HG03280 (cell line): ENCODE results near the gene MCF2.
A peak's percentile ranks its signal among the peaks of the same experiment; 100 is the strongest.
"Not testable (repeated sequence)": the region's sequence is repeated elsewhere in the genome, so short reads cannot be mapped to it uniquely, and the experiment has no call there.

Source experiments
- ATAC-seq: cut with Tn5 transposase; IDR thresholded peaks from one replicate; pipeline ENCODE4 v1.9.1; 2021; ENCODE audit warnings: mild to moderate bottlenecking, moderate library complexity; ENCODE audit not compliant: unreplicated experiment

Gene MCF2, protein sequence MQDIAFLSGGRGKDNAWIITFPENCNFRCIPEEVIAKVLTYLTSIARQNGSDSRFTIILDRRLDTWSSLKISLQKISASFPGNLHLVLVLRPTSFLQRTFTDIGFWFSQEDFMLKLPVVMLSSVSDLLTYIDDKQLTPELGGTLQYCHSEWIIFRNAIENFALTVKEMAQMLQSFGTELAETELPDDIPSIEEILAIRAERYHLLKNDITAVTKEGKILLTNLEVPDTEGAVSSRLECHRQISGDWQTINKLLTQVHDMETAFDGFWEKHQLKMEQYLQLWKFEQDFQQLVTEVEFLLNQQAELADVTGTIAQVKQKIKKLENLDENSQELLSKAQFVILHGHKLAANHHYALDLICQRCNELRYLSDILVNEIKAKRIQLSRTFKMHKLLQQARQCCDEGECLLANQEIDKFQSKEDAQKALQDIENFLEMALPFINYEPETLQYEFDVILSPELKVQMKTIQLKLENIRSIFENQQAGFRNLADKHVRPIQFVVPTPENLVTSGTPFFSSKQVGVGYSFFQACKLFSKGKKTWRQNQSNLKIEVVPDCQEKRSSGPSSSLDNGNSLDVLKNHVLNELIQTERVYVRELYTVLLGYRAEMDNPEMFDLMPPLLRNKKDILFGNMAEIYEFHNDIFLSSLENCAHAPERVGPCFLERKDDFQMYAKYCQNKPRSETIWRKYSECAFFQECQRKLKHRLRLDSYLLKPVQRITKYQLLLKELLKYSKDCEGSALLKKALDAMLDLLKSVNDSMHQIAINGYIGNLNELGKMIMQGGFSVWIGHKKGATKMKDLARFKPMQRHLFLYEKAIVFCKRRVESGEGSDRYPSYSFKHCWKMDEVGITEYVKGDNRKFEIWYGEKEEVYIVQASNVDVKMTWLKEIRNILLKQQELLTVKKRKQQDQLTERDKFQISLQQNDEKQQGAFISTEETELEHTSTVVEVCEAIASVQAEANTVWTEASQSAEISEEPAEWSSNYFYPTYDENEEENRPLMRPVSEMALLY

DNA sequence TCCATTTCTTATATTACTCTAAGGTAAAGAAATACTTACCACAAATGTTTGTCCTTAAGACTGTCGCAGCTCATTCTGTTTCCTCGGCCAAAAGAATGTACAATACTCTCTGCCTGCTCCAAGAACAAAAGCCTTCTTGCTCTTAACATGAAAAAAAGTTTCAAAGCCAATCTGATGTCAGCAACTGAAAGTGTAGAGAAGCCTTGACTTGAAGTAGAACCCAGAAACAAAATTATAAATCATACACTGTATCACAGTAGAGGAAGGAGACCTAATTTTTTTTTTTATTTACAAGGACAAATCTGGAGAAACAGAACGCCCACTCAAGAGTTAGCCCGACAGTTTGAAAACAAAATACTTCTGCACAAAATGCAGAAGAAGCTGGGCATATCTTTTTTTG lies at the start of gene MCF2:
TSS of gene MCF2 (minus strand) at position 101 of the 400 bp plus-strand sequence. CDS start 56,423 bp downstream, outside the sequence.
- ATAC-seq, result no peak

DNA sequence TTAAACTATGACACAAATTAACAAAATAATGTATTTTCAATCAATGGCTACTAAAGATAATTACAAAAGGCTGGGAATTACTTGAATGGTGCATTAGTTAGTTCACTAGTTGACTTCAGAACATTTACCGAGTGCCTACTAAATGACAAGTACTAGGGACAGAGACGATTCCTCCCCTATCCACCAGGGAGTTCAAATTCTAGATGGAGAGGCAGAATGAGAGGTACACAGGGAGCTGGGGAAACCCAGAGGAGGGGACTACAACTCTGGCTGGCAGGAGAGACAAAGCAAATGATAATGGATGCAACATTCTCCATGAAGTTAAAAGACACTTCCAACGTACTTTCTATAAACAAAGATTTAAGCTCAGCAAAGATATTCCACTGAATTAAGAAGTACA lies 43.1 kb upstream of the MCF2 start:
- no peak for ATAC-seq

DNA sequence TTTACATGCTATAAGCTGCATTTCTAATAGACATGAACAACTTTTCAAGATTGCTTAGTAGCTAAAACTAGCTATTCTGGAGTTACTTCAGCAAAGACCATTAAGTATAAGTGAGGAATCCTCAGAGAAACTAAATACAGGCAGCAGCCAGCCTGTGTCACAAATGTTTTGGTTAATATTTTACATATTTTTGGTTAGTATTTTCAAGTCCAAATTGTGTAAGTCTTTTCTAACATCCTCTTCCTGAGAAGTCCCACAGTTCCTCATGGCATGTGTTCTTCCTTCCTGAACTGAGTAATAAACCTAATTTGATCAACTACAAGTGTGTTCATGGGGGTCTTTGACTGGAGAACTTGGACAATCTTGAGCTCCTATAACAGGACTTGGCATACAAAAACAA lies 42.4 kb upstream of the MCF2 start:
- ATAC-seq, result no peak

DNA sequence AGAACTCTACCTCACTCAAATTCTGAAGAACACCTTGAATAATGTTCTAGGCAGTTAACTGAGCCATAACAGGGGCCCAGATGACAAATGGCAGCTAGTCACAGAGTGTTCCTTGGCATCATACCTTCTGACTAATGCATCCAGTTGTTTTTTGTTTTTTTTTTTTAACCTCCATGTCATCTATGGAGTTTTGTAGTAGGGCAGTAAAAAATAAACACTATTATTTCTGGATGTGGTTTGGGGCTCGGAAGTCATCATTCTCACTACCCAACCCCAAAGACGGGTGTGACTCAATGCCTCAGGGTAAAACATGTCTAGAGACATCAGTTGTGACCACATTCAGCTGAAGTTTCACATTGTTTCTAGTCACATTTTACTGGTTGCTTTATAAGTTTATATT lies 31.2 kb upstream of the MCF2 start:
- ATAC-seq, result peak; percentile 97

DNA sequence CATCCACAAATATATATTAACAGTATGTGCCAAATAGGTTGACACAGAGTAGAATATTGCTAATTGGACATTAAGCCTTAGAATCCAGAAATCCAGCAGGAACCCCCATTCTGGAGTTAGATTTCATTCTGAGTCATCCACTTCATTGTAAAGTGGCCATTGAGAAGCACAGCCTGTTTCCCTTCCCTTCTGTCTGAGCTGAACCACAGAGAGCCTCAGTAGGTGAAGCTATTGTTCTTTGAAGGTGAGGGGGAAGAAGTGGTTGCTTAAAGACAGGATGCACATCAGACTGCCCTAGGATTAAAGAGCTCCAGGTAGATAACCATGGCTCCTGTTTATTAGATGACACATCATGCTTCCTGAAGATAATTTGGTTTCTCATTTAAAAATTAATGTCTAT lies 30.6 kb upstream of the MCF2 start:
- ATAC-seq, result no peak

DNA sequence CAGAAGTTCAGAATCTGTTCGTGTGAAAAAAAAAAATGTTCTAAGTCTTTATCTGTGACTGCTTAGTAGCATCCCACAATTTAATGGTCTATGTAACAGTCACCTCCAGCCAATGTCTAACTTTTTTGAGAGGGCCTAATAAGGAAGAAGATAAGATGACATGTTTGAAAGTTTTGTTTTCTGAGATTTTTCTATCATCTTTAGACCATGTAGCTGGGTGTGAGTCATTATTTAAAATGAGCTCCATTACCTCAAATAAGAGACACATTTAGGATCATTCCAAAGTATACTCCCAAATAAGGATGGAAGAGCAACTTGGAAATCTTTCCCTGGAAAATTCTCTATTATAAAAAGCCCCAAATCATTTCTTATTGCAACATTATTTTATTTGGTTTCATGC lies 28.2 kb upstream of the MCF2 start:
- ATAC-seq, result no peak

DNA sequence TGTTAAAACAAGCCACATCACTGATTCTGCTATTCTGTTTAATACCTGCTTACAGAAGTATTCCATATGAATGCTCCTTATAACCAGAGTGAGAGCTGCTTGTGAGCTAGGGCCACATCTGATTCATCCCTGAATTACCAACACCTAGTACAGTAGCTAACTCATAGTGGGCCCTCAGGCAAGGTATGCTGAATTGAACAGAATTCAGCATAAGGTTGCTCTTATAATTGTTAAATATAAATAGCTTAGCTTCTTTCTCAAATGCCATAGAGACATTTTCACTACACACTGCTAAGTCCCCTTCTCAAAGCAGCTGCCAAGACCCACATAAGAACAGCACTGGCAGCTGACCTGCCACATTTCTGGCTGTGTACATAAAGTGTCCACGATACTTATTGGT lies 27.0 kb upstream of the MCF2 start:
- ATAC-seq, result no peak

DNA sequence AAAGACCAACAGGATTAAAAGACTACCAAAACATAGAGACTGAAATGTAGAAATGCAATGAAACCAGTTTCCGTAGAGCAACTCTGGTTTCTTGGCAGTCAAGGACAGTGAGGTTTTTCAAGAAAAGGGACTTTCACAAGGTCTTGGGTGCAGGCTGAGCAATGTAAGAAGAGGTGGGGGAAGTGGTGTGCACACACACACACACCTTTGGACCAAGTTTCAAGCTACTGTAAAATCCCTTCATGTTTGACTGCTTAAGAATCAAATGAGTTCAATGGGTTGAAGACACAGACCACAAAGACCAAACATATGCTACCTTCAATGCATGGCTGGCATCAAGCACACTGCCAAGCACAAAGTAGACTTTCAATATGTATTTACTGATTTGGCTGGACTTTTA lies 17.8 kb upstream of the MCF2 start:
- ATAC-seq, result no peak

DNA sequence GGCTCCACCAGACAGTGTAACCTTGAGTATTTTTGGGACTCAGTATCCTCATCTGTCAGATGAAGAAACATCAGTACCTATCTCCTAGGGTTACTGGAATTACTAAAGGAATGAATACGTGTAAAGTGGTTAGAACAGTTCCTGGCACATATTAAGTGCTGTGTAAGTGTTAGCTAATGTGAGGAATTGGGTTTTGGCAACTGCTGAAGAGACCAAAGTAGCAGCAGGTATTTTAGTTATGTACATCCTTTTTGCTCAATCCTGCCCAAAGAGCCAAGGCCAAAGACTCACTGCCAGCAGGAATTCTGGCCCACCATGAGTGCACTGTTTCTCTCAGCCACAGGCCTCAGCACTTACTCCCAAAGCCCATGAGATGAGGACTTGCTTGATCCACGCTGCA lies 16.7 kb upstream of the MCF2 start:
- ATAC-seq, result no peak

DNA sequence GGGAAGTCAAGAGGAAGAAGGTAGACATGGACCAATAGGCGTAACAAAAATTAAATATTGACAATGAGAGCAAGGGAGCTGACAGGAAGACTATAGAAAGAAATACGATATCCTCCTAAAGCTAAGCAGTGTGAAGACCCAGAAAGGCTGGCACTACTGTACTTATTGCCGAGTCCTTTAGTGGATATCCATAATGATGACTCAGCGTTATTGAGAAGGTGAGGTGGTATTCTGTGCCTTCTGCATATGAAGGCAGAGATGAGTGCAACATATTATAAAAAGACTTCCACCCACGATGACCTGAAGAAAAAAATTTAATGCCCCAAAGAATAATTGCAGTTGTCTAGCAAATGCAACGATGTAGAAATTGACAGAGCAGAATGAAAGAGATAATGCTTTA lies 13.0 kb upstream of the MCF2 start:
- no peak for ATAC-seq

DNA sequence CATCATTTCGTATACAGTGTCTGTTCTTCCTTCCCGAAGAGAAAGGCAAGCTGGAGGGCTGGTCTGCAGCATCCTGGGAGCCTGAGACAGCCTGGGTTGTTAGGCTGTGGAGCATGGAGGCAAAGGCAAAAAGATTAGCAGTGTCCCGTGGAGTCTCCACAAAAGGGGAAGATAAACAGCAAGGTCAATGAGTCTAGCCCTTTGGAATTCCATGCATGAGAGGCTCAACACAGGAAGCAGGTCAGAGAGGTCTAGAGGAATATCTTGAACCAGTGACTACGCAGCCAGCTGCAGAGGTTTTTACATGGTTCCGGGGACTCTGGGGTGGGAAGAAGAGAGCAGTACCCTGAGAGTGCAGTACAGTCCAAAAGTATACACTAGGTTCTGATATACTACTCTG lies 12.2 kb upstream of the MCF2 start:
- ATAC-seq, result no peak

DNA sequence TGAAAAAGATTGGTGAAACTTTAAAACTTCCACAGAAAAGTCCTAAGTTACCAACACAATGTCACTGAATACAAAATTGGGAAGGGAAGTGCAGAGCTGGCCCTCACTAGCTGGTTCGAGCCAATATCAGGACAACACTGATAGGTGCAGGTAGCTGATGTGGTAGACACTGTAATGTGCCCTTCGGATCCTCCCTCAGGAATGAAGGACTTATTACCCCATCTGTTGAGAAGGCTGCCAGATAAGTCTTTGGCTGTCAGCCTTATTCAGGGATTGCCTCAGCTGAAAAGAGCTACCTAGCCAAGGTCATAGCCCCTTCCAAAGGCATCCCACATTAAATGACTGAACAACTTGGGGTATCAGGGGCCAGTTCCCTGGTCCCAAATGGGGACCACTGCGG lies 5.3 kb downstream of the MCF2 start:
- ATAC-seq, result no peak

DNA sequence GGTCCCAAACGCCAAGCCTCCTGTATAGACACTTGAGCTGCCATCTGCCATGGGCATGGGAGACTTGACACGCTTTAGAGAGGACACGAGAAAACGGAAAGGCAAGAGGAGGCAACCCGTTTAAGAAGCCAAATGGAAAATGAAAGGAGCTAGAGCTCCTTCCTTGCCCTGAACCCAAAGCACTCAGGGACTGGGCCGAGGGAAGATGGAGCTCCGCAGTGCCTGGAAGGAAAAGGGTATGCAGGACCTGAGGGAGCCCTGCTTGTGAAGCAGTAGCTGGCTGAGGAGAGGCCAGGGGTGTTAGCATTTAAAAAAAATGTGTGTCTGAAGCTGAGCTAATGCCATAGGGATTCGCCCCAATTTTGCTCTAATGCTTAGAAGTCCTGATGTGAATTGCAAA lies 15.1 kb downstream of the MCF2 start:
- ATAC-seq, result no peak

DNA sequence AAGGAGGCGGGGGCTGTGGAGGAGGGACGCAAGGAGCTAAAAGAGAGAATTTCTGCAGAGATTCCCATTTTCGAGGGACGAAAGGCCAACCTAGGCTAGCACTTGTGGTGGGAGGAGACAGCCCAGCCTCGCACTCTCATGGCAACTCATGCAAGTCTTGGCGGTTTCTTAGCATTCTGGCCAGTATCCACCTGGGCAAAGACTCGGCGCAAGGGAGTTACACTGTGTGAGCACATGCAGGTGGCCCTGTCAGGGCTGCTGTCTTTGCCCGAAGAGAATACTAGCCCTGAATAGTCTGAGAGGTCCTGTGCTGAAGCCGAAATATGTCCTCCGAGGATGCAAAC lies 15.5 kb downstream of the MCF2 start:
- no peak for ATAC-seq

DNA sequence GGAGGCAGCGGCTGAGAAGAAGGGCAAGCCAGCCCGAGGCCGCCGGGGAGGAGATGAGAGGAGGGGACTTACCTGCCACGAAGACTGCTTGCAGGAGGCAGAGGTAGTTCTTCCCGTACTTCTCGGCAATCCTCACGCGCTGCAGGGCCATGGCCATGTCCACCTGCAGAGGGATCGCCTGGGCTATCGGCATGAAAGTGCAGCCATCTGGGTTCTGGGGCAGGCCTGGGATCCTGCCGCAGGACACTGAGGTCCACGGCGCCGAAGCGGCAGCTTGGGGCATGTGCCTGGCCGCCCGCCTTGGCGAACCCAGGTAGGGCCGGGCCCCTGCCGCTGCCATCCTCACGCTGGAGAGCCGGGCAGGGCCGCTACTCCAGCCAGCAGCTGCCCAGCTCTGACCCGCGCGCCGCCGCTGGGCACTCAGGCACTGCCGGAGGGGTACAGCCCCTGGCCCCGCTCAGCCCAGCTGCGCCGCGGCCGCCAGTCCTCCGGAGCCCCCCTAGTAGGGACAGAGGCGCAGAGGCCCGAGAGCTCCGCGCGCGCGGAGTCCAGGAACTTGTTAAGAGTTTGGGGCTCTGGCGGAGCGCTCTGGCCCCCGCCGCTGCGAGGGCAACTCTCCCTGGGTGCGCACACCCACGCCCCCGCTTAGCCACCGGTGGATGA lies 16.0 kb downstream of the MCF2 start:
- ATAC-seq, result no peak

DNA sequence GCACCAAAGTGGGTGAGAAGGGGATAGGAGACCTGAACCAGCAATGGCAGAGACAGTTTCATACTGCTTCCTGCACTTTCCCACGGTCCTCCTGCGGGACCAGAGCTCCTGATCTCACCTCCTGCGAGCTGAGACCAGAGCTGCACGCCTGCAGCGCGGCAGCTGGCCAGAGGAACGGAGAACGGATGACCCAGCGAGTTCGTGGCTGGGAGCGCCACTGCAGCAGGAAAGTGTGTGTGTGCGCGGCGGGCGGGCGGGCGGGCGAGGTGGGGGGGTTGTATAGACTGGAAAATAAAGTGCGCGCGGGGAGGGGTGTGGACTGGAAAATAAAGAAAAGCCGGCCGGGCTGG lies 16.5 kb downstream of the MCF2 start:
- ATAC-seq, result no peak

DNA sequence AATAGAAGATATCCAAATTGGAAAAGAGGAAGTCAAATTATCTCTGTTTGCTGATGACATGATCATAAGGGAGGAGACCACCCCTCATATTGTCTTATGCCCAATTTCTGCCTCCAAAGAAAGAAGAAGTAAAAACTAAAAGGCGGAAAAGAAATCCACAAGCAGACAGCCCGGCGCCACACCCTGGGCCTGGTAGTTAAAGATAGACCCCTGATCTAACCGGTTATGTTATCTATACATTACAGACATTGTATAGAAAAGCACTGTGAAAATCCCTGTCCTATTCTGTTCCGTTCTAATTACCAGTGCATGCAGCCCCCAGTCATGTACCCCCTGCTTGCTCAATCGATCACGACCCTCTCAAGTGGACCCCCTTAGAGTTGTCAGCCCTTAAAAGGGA lies 22.8 kb downstream of the MCF2 start:
- ATAC-seq, result not testable (repeated sequence)

DNA sequence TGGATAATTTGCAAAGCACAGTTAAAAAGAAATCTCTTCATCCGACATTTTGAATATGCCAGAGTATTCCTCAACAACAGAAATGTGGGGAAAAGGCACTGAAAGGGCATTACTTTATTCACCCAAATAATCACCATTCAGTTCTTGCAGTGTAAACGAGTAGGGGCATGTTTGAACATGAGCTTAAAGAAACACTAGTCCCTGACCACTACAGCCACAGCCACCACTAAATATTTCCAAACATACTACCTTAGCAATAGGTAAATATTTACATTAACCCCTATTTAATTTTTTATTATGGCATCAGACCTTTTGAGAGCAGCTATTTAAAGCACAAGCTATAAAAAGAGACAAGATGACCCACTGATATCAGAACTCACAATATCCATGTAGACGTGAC lies 27.6 kb downstream of the MCF2 start:
- ATAC-seq, result no peak

DNA sequence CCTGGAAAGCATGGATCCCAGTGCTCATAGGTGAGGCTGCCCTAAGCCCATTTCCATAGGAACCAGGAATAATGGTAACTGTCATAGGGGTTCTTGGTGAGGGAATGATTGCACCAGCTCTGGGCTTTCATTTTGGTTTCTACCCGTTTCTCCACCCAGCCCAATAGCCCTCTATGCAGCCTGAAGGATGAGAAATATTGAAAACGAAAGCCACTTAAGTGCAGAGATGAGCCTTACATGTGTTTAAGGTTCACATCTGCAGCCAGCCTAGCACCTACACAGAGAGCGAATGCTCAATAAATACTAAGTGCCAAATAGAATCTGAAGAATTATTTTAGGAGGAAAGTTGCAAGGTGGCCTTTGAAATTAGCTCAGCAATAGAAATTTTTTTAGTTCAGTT lies 60.4 kb downstream of the MCF2 start:
- ATAC-seq, result no peak

DNA sequence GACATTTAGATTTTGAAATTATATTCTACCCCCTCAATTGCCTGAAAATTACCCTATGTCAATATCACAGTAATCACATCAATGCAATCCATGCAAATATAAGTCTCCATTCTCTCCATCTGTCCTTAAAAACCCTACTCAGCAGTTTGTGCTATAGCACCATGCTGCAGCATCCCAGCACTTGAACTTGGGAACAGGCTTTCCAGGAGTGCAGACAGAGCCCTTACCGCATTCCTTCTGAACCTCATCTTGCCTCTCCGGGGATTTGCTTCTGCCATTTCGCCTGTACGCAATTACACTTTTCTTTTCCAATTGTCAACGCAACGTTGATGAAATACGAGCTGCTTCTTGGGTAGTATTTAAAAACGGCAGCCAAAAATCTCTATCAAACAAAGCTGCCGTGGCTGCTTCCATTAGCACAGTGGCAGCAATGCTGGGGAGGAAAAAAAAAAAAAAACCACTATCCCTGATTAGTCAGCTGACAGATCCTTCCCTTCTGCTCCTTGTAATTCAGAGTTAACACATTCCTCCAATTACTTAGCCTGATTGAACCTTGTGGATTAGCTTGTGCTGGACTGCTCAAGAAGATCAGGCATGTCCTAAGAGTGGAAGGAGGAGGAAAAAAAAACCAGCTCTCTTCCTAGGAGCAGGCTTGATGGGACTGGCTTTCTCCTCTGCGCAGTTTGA lies 65.6 kb downstream of the MCF2 start:
- ATAC-seq, result no peak

DNA sequence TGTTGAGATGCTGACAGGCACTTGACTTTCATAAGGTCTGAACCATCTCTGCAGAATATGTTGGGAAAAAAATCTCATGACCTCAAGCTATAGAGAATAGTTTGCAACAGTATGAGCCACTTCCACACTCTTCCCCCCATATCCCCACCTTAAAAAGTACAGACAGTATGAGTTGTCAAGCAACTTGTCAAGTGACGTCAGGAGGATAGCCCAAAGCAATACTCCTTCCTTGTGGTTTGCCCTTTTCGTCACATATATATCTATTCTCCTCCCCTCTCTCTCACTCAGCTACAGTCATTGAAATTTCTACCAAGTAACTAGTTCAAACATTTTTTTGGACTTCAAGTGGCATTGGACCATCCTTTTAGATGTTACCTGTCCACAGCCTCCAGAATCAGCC lies 67.7 kb downstream of the MCF2 start:
- no peak for ATAC-seq
